ENCODE data around the gene CAPN10.

Gene CAPN10

GRCh38 chr2:240622531-240623235 is 36.1 kb downstream of the CAPN10 start:
- DNase-seq (ENCODE audit: low read depth in 3 of 3, low spot score in 1 of 3), result peak in 1 of 3 donors; percentile 39

- no peak for DNase-seq (ENCODE audit: low read depth in 3 of 3, low spot score in 1 of 3)
These were observed 37.0 kb downstream of the CAPN10 start for GRCh38 chr2:240623531-240624010.

- no peak for DNase-seq (ENCODE audit: low read depth in 3 of 3, low spot score in 1 of 3)
These were observed 37.7 kb downstream of the CAPN10 start for GRCh38 chr2:240624011-240624949.

GRCh38 chr2:240624950-240625621 is 38.6 kb downstream of the CAPN10 start, which contains the start of gene GPR35:
Gene GPR35 (plus strand): TSS chr2:240625480. CDS start chr2:240629953, 4,473 bp downstream.
- DNase-seq (ENCODE audit: low read depth in 3 of 3, low spot score in 1 of 3), result peak; percentile 55 to 60 (median 57)

GRCh38 chr2:240626531-240627300 is 40.2 kb downstream of the CAPN10 start:
- DNase-seq (ENCODE audit: low read depth in 3 of 3, low spot score in 1 of 3), result no peak

- DNase-seq (ENCODE audit: low read depth in 3 of 3, low spot score in 1 of 3), result no peak
These were observed 41.4 kb downstream of the CAPN10 start for GRCh38 chr2:240627736-240628506.

- DNase-seq (ENCODE audit: low read depth in 3 of 3, low spot score in 1 of 3), result no peak
These were observed 41.9 kb downstream of the CAPN10 start for GRCh38 chr2:240628507-240628807.

- DNase-seq (ENCODE audit: low read depth in 3 of 3, low spot score in 1 of 3), result no peak
These were observed 42.5 kb downstream of the CAPN10 start for GRCh38 chr2:240628808-240629618.

- DNase-seq (ENCODE audit: low read depth in 3 of 3, low spot score in 1 of 3), result no peak
These were observed 43.1 kb downstream of the CAPN10 start for GRCh38 chr2:240629619-240629967.

- no peak for DNase-seq (ENCODE audit: low read depth in 3 of 3, low spot score in 1 of 3)
These were observed 43.6 kb downstream of the CAPN10 start for GRCh38 chr2:240629968-240630770.

GRCh38 chr2:240630771-240631547 is 44.4 kb downstream of the CAPN10 start:
- DNase-seq (ENCODE audit: low read depth in 3 of 3, low spot score in 1 of 3), result no peak

- DNase-seq (ENCODE audit: low read depth in 3 of 3, low spot score in 1 of 3), result no peak
These were observed 45.2 kb downstream of the CAPN10 start for GRCh38 chr2:240631548-240632305.

GRCh38 chr2:240632306-240632721 is 45.8 kb downstream of the CAPN10 start:
- no peak for DNase-seq (ENCODE audit: low read depth in 3 of 3, low spot score in 1 of 3)

- DNase-seq (ENCODE audit: low read depth in 3 of 3, low spot score in 1 of 3), result no peak
These were observed 48.8 kb downstream of the CAPN10 start for GRCh38 chr2:240635121-240635997.

- no peak for DNase-seq (ENCODE audit: low read depth in 3 of 3, low spot score in 1 of 3)
These were observed 49.5 kb downstream of the CAPN10 start for GRCh38 chr2:240635998-240636547.

Measured in stimulated activated CD4-positive, alpha-beta T cell treated with anti-CD3 and anti-CD28 coated beads, TNF-alpha, amount 100 ng/mL, for 1 hour (primary cell).